ENCODE data around the gene FAM131C. TPM values are rescaled to one million over a fixed set of nuclear protein-coding genes. Genes with fewer than 3 reads are reported as not detected.
"Not testable (repeated sequence)": the region's sequence is repeated elsewhere in the genome, so short reads cannot be mapped to it uniquely, and the experiment has no call there.

FAM131C gene
- total and polyA plus RNA-seq, 10 of the 15 experiments (the other 5 are each of a cell fraction or from before 2014, with no cell fraction given): 0.03 TPM; not detected in 9

GRCh38 chr1:16109571-16109970 lies 36.1 kb upstream of the FAM131C start:
- in situ Hi-C loops (cut with MboI): no loop called here
- 0% methylated on average over 1 of the region's 1 CpG for WGBS (ENCODE audit: insufficient coverage, insufficient replicate concordance, low lambda C conversion rate, missing lambda C conversion rate)
- DNase-seq (ENCODE audit: low read depth, low spot score): no peak
- H2AFZ ChIP-seq (ENCODE audit: control insufficient read depth, low read depth, low read length): no peak overlapping the region
- RAD21 ChIA-PET (ENCODE audit: unreplicated experiment): interaction anchor here (0.8 kb wide), 1 partner anchor 78 kb away, joined by 3 read pairs; no protein-coding TSS in a partner anchor
- peaks cover 0 to 4% of the 10 kb centered on the region in 2 experiments; a peak in 3 of 4 replicates for H3K27me3 ChIP-seq (replicated peaks in 1 of 2; ENCODE audit: control insufficient read depth in 2 of 2, insufficient read depth in 2 of 2, low read length in 1 of 2)
- BruUV-seq (replicated peaks): no TSS peak
- intact Hi-C loops (cut with micrococcal nuclease; ENCODE audit: unreplicated experiment): no loop called here
- no peak for FAIRE-seq
- H3K4me2 ChIP-seq (ENCODE audit: control insufficient read depth, insufficient read depth): no peak overlapping the region
- H4K20me1 ChIP-seq (ENCODE audit: control insufficient read depth, insufficient read depth): no peaks in the 10 kb centered on the region
- H3K79me2 ChIP-seq (ENCODE audit: control insufficient read depth, insufficient read depth, low read length): no peaks in the 10 kb centered on the region
- no peak overlapping the region for H3K4me3 ChIP-seq
- H3K27ac ChIP-seq (ENCODE audit: control insufficient read depth, insufficient read depth): no peak overlapping the region
- no peaks in the 10 kb centered on the region for H3K36me3 ChIP-seq (ENCODE audit: control insufficient read depth in 2 of 2, insufficient read depth in 2 of 2, low read length in 1 of 2)
- no peak for ATAC-seq
- H3K4me1 ChIP-seq (ENCODE audit: control insufficient read depth, insufficient read depth, low read length): no peaks in the 10 kb centered on the region
- no peak overlapping the region for H3K9ac ChIP-seq (ENCODE audit: control insufficient read depth, insufficient read depth, low read length)
- SMC1A ChIA-PET (ENCODE audit: uncharacterized antibody, unreplicated experiment): no interaction called here
- no peak for TF ChIP-seq DPF2 (IDR thresholded peaks at IDR 0.05)
- POLR2A ChIA-PET: no interaction called here
- CTCF ChIA-PET: no interaction called here
- peaks cover 4% of the 10 kb centered on the region; the same call in 1 of the 3 replicates for H3K9me3 ChIP-seq (replicated peaks; ENCODE audit: control insufficient read depth, insufficient read depth, low read length)

GRCh38 chr1:16107039-16107438 lies 33.6 kb upstream of the FAM131C start:
- H3K4me3 ChIP-seq; H3K9ac ChIP-seq (ENCODE audit: control insufficient read depth, insufficient read depth, low read length); RAD21 ChIA-PET (ENCODE audit: unreplicated experiment); H3K27ac ChIP-seq (ENCODE audit: control insufficient read depth, insufficient read depth); H3K27me3 ChIP-seq (replicated peaks in 1 of 2; ENCODE audit: control insufficient read depth in 2 of 2, insufficient read depth in 2 of 2, low read length in 1 of 2); H4K20me1 ChIP-seq (ENCODE audit: control insufficient read depth, insufficient read depth); DNase-seq (ENCODE audit: low read depth, low spot score); H3K4me1 ChIP-seq (ENCODE audit: control insufficient read depth, insufficient read depth, low read length); H3K4me2 ChIP-seq (ENCODE audit: control insufficient read depth, insufficient read depth); FAIRE-seq; POLR2A ChIA-PET; in situ Hi-C loops (cut with MboI); H3K36me3 ChIP-seq (ENCODE audit: control insufficient read depth in 2 of 2, insufficient read depth in 2 of 2, low read length in 1 of 2); intact Hi-C loops (cut with micrococcal nuclease; ENCODE audit: unreplicated experiment); BruUV-seq (replicated peaks); H3K79me2 ChIP-seq (ENCODE audit: control insufficient read depth, insufficient read depth, low read length); H3K9me3 ChIP-seq (replicated peaks; ENCODE audit: control insufficient read depth, insufficient read depth, low read length); H2AFZ ChIP-seq (ENCODE audit: control insufficient read depth, low read depth, low read length); ATAC-seq: not testable (repeated sequence)
- CTCF ChIA-PET: interaction anchor here (0.9 to 2.1 kb wide), 3 partner anchors 24 to 80 kb away, joined by 3 to 6 read pairs (median 3); no protein-coding TSS in a partner anchor
- SMC1A ChIA-PET (ENCODE audit: uncharacterized antibody, unreplicated experiment): interaction anchor here (0.8 kb wide), 1 partner anchor 182 kb away, joined by 3 read pairs; no protein-coding TSS in a partner anchor
- 34% methylated on average over 5 of the region's 5 CpGs for WGBS (ENCODE audit: insufficient coverage, insufficient replicate concordance, low lambda C conversion rate, missing lambda C conversion rate)

Measured in GM12878 (cell line).